SKM-1 treated with dmso at 0.1 percent for 144 hours (cell line): ENCODE measurements around the gene PLEKHG2.
A peak's percentile ranks its signal among the peaks of the same experiment; 100 is the strongest.

Experiments
- DNase-seq: peaks from one replicate; lab custom pipeline; 2025; ENCODE audit not compliant: unreplicated experiment; lab: John Stamatoyannopoulos, UW

The PLEKHG2 gene

DNA sequence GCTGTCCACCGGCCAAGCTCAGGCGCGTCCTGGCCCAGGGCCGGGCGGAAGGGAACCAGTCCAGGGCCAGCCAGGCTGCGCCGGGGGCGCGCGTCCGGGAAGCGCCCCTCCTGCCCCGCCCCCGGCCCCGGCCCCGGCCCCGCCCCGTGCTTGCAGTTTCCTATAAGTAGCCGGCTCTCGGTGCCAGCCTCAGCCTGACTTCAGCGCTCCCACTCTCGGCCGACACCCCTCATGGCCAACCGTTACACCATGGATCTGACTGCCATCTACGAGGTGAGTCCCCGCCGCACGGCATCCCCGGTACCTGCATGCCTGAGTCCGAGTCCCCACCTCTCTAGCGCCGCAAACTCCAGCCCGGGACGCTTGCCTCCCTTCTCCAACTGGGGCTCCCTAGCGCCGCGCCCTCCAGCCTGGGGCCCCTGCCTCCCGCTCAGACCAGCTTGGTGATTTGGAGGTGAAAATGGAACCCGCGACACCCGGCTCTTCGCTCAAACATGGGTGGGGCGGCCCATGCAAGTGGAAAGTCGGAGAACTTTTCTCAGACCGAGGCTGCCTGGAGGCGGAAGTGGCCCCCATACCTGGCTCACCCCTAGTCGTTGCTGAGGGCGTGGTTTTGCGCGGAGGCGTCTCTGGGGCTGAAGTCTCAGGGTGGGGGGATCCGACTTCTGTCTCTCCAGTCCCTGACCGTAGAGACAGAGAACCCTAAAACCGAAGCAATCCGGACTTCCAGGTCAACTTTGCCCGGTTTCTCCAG, 5.6 kb upstream of the PLEKHG2 start, which contains the start of gene ZFP36:
ZFP36 (plus strand) TSS at position 192 of the 754 bp plus-strand sequence; CDS start at position 250, 58 bp downstream.
- peak; percentile 71 for DNase-seq

GRCh38 chr19:39407410-39407659, 5.1 kb upstream of the PLEKHG2 start:
- DNase-seq = no peak

- no peak for DNase-seq
Measured at GRCh38 chr19:39407660-39408391, 4.6 kb upstream of the PLEKHG2 start.

DNA sequence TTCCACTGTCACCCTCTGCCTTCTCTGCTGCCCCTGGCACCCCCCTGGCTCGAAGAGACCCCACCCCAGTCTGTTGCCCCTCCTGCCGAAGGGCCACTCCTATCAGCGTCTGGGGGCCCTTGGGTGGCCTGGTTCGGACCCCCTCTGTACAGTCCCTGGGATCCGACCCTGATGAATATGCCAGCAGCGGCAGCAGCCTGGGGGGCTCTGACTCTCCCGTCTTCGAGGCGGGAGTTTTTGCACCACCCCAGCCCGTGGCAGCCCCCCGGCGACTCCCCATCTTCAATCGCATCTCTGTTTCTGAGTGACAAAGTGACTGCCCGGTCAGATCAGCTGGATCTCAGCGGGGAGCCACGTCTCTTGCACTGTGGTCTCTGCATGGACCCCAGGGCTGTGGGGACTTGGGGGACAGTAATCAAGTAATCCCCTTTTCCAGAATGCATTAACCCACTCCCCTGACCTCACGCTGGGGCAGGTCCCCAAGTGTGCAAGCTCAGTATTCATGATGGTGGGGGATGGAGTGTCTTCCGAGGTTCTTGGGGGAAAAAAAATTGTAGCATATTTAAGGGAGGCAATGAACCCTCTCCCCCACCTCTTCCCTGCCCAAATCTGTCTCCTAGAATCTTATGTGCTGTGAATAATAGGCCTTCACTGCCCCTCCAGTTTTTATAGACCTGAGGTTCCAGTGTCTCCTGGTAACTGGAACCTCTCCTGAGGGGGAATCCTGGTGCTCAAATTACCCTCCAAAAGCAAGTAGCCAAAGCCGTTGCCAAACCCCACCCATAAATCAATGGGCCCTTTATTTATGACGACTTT, 3.9 kb upstream of the PLEKHG2 start:
- DNase-seq = no peak

GRCh38 chr19:39409208-39410016, 3.1 kb upstream of the PLEKHG2 start:
- peak; percentile 42 for DNase-seq

DNA sequence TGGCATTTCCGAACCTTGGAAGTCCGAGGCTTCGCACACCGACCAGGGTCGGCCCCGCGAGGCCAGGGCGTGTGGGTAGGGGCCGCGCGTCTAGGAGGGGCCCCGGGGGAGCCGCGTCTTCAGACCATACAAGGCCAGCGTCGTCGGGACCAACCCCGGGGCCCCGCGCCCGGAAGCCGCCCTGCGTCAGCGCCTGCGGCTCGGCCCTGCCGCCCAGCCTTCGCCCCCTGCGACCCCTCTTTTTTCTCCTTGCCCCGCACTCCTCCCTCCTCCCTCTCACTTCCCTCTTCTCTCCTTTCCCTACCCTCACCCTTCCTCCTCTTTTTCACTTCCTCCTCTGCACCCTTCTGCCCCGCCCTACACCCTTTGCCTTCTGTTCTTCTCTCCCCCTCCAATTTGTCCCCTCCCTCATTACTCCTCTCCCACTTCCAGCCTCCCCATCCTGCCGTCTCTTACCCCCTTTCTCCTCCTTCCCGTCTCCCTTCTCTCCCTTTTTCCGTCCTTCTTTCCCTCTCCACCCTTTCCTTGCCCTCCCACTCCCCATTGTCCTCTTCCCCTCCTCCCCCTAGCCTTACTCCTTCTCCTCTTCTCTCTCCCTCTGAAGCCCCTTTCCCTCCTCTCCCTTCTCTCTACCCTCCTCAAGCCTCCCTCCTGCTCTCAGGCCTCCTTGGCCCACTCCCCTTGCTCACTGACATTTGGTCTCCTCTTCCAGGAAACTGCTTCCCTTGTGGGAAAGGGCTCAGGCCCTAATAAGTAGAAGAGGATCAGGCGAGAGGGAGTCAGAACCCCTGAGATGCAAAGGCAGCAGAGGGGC, 2.2 kb upstream of the PLEKHG2 start:
- DNase-seq = peak; percentile 78

DNA sequence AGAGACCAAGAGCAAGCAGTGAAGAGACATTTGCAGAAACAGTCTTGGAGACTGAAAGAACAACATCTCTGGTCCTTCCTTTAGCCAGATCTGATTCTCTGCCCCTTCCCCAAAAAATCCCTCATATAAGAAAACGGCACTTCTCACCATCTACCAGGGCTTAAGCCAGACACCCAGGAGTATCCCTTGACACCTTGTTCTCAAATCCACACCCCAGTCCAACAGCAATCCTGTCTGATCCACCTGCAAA, 1.7 kb upstream of the PLEKHG2 start:
- DNase-seq = no peak

DNA sequence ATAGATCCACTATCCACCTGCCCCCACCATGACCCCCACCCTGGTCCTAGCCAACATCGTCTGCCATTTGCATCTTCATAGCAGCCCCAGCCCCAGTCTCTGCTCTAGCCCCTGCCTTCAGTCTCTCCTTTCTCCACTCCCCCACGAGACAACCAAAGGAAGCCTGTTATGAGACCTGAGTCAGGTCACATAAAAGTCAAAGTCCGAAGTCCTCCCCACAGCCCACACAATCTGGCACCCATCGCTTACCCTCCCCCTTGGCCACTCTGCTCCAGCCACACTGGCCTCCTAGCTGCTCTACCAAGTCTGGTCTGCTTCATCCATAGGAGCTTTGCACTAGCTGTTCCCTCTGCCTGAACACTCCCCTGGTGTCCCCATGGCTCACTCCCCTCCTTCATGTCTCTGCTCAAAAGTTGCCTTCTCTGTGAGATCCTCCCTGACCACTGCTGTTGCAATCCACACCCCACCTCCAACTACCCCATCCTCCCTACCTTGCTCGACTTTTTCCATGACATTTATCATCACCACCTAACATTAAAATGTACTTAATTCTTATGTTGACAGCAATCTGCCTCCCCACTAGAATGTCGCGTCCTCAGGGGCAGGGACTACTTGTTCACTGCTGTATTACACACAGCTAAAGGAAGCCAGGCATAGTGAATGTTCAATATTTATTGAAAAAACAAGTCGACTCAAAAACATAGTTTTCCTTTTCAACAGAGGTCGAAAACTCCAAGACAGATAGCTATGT, 1.2 kb upstream of the PLEKHG2 start:
- no peak for DNase-seq

- DNase-seq = peak; percentile 92
Measured at GRCh38 chr19:39411832-39412099, 703 bp upstream of the PLEKHG2 start.

GRCh38 chr19:39412867-39413271, 400 bp downstream of the PLEKHG2 start:
- no peak for DNase-seq

- DNase-seq = no peak
Measured at GRCh38 chr19:39413272-39413910, 922 bp downstream of the PLEKHG2 start.

DNA sequence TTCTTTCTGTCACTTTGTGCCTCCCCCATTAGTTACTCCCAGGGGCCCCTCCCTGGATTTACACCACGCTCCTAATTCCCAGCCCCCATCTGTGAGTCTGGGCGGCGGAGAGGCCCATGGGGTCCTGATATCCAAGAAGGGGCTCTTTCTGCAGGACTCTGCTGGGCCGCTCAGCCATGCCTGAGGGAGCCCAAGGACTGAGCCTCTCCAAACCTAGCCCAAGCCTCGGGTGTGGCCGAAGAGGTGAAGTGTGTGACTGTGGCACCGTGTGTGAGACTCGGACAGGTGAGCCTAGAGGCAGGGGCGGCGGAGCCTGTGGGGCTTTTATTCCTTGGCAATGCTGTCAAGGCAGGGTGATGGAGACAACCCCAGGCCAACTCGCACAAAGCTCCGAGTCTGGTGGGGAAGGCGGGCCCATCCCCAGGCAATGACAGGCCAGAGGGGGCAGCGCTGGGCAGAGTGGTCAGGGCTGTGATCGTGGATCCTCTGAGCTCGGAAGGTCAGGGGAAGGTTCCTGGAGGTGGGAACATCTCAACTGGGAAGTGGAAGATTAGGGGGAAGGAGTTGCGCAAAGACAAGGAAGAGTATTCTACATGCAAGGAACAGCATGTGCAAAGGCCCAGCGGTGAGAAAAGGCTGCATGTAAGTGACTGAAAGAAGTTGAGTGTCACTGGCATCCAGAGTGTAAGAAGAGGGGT, 1.6 kb downstream of the PLEKHG2 start:
- no peak for DNase-seq

DNA sequence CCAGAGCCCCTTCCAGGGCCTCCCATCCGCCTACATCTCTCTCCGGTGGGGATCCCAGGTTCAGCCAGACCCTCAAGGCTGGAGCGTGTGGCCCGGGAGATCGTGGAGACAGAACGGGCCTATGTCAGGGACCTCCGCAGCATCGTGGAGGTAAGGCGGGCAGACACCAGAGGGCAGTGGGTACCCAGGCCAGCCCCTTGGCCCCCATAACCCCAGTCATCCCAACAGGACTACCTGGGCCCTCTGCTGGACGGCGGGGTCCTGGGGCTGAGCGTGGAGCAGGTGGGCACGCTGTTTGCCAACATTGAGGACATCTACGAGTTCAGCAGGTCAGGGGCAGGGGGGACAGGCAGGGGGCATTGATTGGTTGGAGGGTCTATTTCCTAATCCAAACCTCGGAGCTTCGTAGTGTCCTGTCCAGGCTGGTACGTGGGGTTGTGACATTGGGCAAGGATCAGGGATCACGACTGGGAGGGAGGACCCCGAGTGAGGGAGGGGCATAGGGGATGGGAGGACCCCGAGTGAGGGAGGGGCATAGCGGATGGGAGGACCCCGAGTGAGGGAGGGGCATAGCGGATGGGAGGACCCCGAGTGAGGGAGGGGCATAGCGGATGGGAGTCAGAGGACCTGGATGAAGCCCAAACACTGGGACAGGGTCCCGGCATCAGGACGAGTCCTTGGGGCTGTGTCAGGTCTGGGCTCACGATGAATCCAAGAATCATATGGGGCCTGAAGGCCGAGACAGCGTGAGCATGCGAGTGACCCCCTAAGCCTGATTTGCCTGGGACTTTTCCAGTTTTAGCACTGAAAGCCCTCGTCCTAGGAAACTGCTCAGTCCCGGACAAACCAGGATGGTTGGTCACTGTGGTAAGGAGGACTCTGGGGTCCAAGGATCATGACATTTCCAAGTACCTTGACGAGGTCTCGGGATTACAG, 2.9 kb downstream of the PLEKHG2 start:
- DNase-seq = no peak

DNA sequence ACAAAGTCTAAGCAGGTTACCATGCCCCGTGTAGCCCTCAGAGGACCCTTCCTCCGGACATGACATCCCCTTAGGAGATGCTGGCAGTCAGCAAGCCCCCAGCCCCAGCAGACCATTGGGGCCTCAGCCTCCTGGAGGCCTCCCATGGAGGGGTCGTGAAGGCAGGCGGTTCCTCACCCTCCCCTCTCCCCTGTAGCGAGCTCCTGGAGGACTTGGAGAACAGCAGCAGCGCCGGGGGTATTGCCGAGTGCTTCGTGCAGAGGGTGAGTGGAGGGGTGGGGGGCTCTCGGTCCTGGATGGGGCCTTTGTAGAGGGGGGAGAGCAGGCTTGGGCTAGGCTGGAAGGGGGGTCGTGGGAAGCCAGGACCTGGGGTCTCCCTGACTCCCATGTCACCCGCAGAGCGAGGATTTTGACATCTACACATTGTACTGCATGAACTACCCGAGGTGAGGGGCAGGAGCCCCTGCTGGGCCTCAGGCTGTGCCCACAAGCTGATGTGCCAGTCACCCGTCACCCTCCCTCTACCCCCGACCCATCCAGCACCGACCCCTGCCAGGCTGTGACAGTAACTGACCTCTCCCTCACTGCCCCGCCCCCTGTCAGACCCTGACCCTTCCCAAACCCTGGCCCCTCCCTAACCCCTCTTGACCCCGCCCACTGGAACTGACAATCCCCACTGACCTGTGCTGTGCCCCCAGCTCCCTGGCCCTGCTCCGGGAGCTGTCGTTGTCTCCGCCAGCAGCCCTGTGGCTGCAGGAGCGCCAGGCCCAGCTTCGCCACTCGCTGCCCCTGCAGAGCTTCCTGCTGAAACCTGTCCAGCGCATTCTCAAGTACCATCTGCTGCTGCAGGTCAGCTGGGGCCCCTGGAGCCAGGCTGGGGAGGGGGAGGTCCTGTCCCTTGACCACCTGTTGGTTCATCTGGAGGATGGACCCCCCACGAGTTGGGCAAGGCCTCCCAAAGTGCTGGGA, 4.0 kb downstream of the PLEKHG2 start:
- no peak for DNase-seq

DNA sequence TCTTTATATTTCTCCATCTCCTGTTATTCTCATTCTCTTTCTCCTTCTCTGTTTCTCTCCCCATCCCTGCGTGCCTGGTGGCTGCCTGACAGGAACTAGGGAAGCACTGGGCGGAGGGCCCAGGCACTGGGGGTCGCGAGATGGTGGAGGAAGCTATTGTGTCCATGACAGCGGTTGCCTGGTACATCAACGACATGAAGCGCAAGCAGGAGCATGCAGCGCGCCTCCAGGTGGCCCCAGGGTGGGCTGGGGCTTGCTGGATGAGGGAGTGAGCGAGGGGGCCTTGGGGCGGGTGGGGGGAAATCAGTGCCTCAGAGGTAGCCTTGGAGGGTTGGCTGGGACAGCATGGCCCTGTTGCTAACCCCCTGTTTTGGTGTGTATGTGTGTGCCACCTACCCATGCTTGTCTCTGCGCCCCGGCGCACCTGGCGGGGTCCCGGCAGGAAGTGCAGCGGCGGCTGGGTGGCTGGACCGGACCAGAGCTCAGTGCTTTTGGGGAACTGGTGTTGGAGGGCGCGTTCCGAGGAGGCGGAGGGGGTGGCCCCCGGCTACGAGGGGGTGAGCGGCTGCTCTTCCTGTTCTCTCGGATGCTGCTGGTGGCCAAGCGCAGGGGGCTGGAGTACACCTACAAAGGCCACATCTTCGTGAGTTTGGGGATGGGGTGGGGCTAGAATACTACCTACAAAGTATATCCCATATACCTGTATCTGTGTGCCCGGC, 5.2 kb downstream of the PLEKHG2 start:
- DNase-seq = no peak

DNA sequence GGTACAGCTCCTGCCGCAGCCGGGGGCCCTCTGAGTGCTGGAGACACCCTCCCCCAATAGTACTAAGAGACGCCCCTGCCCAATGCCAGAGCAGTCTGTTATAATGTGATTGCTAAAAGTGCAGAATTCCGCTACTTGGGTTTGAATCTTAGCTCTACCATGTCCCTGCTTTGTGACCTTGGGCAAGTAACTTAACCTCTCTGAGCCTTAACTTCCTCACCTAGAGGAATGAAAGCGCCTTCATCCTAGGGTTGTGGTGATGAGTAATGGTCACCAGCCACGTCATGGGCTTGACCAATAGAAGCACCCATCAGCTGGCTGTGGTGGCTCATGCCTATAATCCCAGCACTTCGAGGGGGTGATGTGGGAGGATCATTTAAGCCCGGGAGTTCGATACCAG, 6.5 kb downstream of the PLEKHG2 start:
- no peak for DNase-seq
